HEK293 (cell line): ENCODE measurements around the gene STARD10.
"Not testable (repeated sequence)": the region's sequence is repeated elsewhere in the genome, so short reads cannot be mapped to it uniquely, and the experiment has no call there.

Experiments used
- CTCF ChIA-PET: fragments of 350-600 bp; formaldehyde crosslinking; extraction: SDS; loops from one replicate; lab custom pipeline; 2021; ENCODE audit warnings: antibody characterized with exemption; lab: Yijun Ruan, JAX
- POLR2A ChIA-PET: fragments of 300-600 bp; formaldehyde crosslinking; extraction: SDS; loops from one replicate; lab custom pipeline; 2020; ENCODE audit warnings: antibody characterized with exemption, inconsistent platforms; lab: Yijun Ruan, JAX
- H3K27ac ChIP-seq: fragments of 200-500 bp; sonication (Bioruptor generic); 2 replicates; pipeline ENCODE4 v1.5.1; 2014; ENCODE audit warnings: low read depth, low read length, control low read depth, inconsistent platforms; ENCODE audit errors: extremely low read depth
- H3K36me3 ChIP-seq, 2 experiments: fragments of 200-500 bp in 1 of 2; sonication (Bioruptor generic) in 1 of 2; 1 replicate in 1 of 2; 2 replicates in 1 of 2; pipeline ENCODE4 v1.5.1; 2014 to 2017; ENCODE audit warnings: inconsistent platforms in 2 of 2, low read length in 2 of 2; ENCODE audit not compliant: control insufficient read depth in 2 of 2, insufficient read depth in 1 of 2
- H3K4me1 ChIP-seq: fragments of 200-500 bp; sonication (Bioruptor generic); 2 replicates; pipeline ENCODE4 v1.5.1; 2014; ENCODE audit warnings: mild to moderate bottlenecking, low read length, inconsistent platforms; ENCODE audit not compliant: control insufficient read depth, insufficient read depth
- H3K4me3 ChIP-seq: 2 replicates; pipeline ENCODE4 v1.5.1; 2011; ENCODE audit warnings: low read depth, mild to moderate bottlenecking, control low read depth, low read length, moderate library complexity
- H3K9me3 ChIP-seq: fragments of 200-500 bp; sonication (Bioruptor generic); 2 replicates; pipeline ENCODE4 v1.5.1; 2014; ENCODE audit warnings: low read depth, low read length, inconsistent platforms; ENCODE audit not compliant: control insufficient read depth, insufficient read depth
- AEBP2 ChIP-seq: fragments of 450-650 bp; formaldehyde crosslinking; IDR thresholded peaks from 2 replicates; pipeline ENCODE4 v1.5.1; 2016; ENCODE audit warnings: missing biosample characterization, missing genetic modification characterization, borderline replicate concordance
- CTCF ChIP-seq: fragments of 450-650 bp; formaldehyde crosslinking; IDR thresholded peaks from 2 replicates; pipeline ENCODE4 v1.5.1; 2016; ENCODE audit warnings: missing biosample characterization, missing genetic modification characterization
- IKZF3 ChIP-seq: fragments of 450-650 bp; IDR thresholded peaks from 2 replicates; pipeline ENCODE4 v1.5.0; 2018; ENCODE audit warnings: missing biosample characterization, mild to moderate bottlenecking, missing genetic modification characterization, moderate library complexity
- KLF8 ChIP-seq: fragments of 450-650 bp; formaldehyde crosslinking; IDR thresholded peaks from 2 replicates; pipeline ENCODE4 v1.5.1; 2016; ENCODE audit warnings: missing biosample characterization, missing genetic modification characterization
- OVOL3 ChIP-seq: fragments of 450-650 bp; formaldehyde crosslinking; IDR thresholded peaks from 2 replicates; pipeline ENCODE4 v1.5.1; 2016; ENCODE audit warnings: missing biosample characterization, missing genetic modification characterization
- PRDM10 ChIP-seq: fragments of 450-650 bp; formaldehyde crosslinking; IDR thresholded peaks from 2 replicates; pipeline ENCODE4 v1.5.1; 2016; ENCODE audit warnings: missing biosample characterization, missing genetic modification characterization
- PRDM2 ChIP-seq: fragments of 450-650 bp; formaldehyde crosslinking; IDR thresholded peaks from 2 replicates; pipeline ENCODE4 v1.5.1; 2016; ENCODE audit warnings: missing biosample characterization, missing genetic modification characterization, borderline replicate concordance
- YY1 ChIP-seq: fragments of 450-650 bp; formaldehyde crosslinking; IDR thresholded peaks from 2 replicates; pipeline ENCODE4 v1.5.1; 2018; ENCODE audit warnings: missing biosample characterization, missing genetic modification characterization
- ZBTB49 ChIP-seq: fragments of 450-650 bp; formaldehyde crosslinking; IDR thresholded peaks from 2 replicates; pipeline ENCODE4 v1.5.1; 2016; ENCODE audit warnings: missing biosample characterization, missing genetic modification characterization, low read depth
- ZNF19 ChIP-seq: fragments of 450-650 bp; formaldehyde crosslinking; IDR thresholded peaks from 2 replicates; pipeline ENCODE4; 2016; ENCODE audit warnings: missing biosample characterization, missing genetic modification characterization, low read depth
- ZNF350 ChIP-seq: fragments of 450-650 bp; formaldehyde crosslinking; IDR thresholded peaks from 2 replicates; pipeline ENCODE4 v1.5.0; 2017; ENCODE audit warnings: missing biosample characterization, mild to moderate bottlenecking, missing genetic modification characterization
- ZNF354C ChIP-seq: fragments of 450-650 bp; formaldehyde crosslinking; IDR thresholded peaks from 2 replicates; pipeline ENCODE4 v1.5.1; 2016; ENCODE audit warnings: missing biosample characterization, missing genetic modification characterization, low read depth, borderline replicate concordance
- ZNF473 ChIP-seq: fragments of 450-650 bp; formaldehyde crosslinking; IDR thresholded peaks from 2 replicates; pipeline ENCODE4 v1.5.1; 2017; ENCODE audit warnings: missing biosample characterization, missing genetic modification characterization
- ZNF629 ChIP-seq: fragments of 450-650 bp; formaldehyde crosslinking; IDR thresholded peaks from 2 replicates; pipeline ENCODE4 v1.5.1; 2017; ENCODE audit warnings: missing biosample characterization, missing genetic modification characterization
- ZNF677 ChIP-seq: fragments of 450-650 bp; IDR thresholded peaks from 2 replicates; pipeline ENCODE4 v1.5.0; 2018; ENCODE audit warnings: missing biosample characterization, mild to moderate bottlenecking, missing genetic modification characterization, moderate library complexity

STARD10 gene

GRCh38 chr11:72807021-72807693, 13.3 kb upstream of the STARD10 start (continued):
- no peak for TF ChIP-seq PRDM2 (tag by site-specific recombination)
- TF ChIP-seq ZNF677, result no peak
- no peak for TF ChIP-seq OVOL3 (tag by site-specific recombination)
- no peak for TF ChIP-seq ZNF629 (tag by site-specific recombination)
- TF ChIP-seq ZBTB49 (tag by site-specific recombination), result no peak
- TF ChIP-seq ZNF350 (tag by site-specific recombination), result no peak
- no peak for TF ChIP-seq KLF8 (tag by site-specific recombination)
- TF ChIP-seq YY1 (tag by site-specific recombination), result no peak
- TF ChIP-seq AEBP2, result no peak
- TF ChIP-seq IKZF3, result no peak
- TF ChIP-seq, all 188 proteins: peak for 0

- POLR2A ChIA-PET, CTCF ChIA-PET, H3K4me3 ChIP-seq, H3K27ac ChIP-seq, H3K4me1 ChIP-seq, H3K9me3 ChIP-seq: not testable (repeated sequence)
- peaks cover 0 to 14% of the 10 kb centered on the region in 2 experiments; a peak in 2 of 3 replicates for H3K36me3 ChIP-seq
These were observed 12.5 kb upstream of the STARD10 start for GRCh38 chr11:72806378-72806777.

- no peaks in the 10 kb centered on the region for H3K9me3 ChIP-seq
- no peaks in the 10 kb centered on the region for H3K4me1 ChIP-seq
- H3K36me3 ChIP-seq, result peaks cover 0 to 9% of the 10 kb centered on the region in 2 experiments; a peak in 2 of 3 replicates
- no peak overlapping the region for H3K4me3 ChIP-seq
- ChIA-PET CTCF (no interaction called here), POLR2A (interaction anchor here (1.1 kb wide), 1 partner anchor 11 kb away, joined by 3 read pairs; no protein-coding TSS in a partner anchor)
- H3K27ac ChIP-seq, result no peak overlapping the region
- TF ChIP-seq ZNF19 (tag by site-specific recombination) (no peak), PRDM10 (no peak), ZNF354C (tag by site-specific recombination) (no peak), ZNF677 (no peak), ZNF473 (tag by site-specific recombination) (no peak), CTCF (tag by site-specific recombination) (no peak)
These were observed 11.4 kb upstream of the STARD10 start for GRCh38 chr11:72805216-72805615.
